Retina (tissue), 1 donor: ENCODE measurements around the gene MTMR1.

Source experiments
- DNase-seq: peaks from one replicate; pipeline ENCODE4 v3.0.0-alpha.2; 2016

The MTMR1 gene

DNA sequence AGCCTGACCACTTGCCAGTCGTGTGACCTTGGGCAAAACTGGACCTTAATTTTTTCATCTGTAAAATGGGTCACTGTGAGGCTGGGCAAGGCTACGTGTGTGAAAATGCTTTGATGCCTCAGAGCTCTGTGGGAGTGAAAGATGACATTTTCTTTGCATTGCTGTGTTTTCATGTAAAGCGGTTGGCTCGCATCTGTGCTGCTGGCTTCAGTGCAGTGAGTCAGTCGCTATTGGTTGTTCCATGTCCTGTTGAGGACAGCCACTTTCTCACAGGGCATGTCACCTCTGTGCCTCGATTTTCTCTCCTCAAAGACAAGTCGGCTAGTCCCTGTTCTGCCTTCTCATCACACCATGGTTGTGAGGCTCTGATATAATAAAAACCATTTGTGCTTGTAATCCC, 4.4 kb downstream of the MTMR1 start:
- no peak for DNase-seq

DNA sequence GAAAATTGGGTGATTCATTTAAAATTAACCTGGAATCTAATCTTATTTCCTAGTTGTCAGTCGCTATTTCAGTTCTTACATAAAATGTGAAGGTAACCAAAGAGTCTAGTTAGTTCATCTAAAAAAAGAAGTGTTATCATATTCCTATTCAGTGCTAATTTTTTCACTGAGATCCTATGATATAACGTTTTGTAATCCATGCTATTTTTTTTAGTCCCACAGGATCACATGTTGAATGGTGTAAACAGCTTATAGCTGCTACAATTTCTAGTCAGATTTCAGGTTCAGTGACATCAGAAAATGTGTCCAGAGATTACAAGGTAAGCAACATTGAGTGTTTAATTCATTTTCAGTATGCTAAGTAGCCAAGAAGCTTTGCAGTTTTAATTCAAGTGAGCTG, 5.8 kb downstream of the MTMR1 start:
- DNase-seq: no peak

DNA sequence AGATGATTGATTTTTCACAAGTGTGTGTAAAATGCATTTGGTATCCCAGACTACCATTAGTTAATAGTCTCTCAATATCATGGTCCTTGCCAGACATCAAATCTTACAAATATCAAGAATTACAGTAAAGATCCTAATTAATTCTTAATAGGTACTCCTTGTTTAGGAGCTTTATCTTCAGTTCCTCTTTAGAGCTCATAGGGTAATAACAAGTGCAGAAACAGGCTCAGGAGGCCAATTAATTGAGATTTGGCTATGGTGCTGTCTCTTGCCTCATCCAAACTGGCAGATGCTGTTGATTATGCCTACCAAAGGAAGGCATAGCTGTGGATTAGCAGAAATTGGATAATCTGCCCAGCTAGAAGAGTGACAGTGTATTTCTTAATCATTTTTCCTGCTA, 6.9 kb downstream of the MTMR1 start:
- no peak for DNase-seq

DNA sequence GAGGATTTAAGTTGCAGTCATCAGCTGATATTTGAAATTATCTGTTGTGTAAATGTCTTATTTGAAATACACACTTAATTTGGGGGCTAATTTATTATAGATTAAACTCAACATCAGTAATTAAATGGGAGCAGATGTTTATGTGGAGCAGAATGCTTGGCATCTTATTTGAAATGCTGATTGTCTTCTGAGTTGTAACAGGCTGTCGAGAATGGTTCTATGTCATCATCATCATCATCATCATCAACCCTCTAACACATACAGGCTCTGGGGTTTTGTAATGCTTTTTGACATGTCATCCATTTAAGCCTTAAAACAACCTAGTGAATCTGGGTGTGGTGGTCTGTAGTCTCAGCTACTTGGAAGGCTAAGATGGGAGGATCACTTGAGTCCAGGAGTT, 8.2 kb downstream of the MTMR1 start:
- DNase-seq: no peak

DNA sequence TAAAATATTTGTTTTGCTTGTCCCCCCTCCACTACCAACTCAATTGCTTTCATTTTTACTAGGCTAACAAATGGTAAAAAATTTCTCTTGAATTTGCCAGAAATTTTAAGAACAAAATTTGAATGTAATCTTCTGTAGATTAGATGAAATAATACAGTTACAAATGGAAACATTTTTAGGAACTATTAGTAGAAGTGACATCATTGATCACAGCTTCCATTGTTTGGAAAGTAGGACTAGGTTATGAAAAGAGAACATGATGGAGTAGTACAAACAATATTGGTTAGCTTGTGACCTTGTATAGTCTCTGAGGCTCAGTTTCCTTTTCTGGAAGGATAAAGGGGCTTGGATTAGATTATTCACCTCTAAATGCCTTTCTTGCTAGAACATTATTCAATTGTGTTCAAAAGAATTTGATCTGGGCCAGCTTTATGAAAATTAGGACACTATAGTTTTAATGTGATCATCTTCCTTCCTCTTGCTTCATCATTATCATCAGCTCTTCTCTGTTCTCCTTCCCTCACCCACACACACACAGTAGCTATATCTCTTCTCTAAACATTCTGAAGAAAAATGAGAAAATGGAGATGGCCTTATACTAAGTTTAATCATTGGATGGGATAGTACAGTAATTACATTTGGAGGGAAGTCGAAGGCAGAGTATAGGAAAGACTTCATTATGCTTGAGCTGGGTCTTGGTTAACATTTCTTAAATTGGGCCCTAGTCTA, 9.9 kb downstream of the MTMR1 start:
- no peak for DNase-seq

DNA sequence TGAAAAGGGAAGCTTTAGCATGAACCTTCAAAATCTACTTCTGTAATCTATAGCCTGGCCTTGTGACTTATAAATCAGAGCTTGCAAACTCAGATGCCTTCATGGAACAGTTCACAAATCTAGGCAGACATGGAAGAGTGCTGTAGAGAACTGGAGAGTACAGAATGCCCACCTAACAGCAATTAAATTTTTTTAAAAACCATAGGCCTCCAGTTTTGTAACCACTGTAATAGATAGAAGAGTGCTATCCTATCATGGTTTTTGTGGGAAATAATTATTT, 10.4 kb downstream of the MTMR1 start:
- DNase-seq: no peak

DNA sequence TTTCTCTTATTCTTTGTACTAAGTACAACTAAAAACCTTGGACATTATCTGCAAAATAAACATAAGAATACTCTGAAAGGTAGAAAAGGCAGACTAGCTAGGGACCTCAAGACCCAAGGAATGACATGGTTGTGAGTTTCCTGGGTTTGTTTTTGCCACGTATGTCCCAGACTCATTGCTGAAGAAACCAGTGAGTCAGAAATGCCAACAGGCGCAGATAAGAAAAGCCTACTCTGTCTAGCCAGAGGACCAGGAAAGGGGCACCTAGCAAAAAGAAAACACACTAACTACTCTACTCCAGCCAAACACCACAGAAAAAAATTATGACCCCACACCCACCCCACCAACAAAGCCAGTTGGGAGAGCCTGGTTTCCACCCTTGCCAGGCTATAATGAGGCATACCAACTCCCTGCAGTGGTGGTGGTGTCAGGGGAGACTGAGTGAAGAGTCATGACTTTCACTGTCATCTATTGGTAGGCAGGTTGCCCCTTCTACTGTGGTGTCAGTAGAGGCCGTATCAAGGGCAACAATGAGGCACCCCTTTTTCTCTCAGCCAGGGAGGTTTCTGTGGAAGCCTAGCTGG, 10.9 kb downstream of the MTMR1 start:
- DNase-seq: no peak

DNA sequence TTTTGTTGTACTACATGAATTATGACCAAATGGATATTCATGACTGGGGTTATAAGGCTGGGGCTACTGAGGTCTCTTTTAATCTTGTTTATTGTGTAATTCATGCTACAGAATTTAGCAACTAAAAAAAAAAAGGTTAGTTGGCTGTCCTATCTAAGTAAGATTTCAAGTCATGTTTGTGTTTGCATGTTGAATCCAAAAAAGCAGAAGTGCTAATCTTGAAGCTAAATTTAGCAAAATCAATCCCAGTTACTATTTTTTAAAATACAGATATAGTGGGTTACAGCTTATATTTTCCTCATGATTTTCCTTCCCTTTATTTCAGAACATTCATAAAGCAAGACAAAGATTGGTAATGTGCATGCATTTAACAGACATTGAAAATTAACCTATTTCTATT, 19.4 kb downstream of the MTMR1 start:
- no peak for DNase-seq

DNA sequence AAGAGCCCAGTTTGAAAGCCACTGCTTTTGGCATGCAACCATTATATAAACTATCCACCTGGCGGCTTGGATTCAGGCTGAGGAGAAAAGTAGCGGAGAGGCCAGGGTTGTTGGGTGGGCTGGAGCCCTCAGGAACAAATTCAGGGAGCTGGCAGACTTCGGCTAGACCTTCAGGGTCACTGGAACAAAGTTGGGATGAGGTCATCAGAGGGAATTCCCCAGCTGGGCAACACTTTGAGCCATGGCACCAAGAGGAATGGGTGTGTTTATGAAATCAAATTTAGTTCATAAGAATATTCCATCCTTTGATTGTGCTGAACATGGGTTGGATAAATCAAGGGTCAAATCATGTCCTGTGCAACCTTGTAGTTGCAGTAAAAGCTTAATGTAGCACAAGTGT, 22.0 kb downstream of the MTMR1 start:
- DNase-seq: no peak

DNA sequence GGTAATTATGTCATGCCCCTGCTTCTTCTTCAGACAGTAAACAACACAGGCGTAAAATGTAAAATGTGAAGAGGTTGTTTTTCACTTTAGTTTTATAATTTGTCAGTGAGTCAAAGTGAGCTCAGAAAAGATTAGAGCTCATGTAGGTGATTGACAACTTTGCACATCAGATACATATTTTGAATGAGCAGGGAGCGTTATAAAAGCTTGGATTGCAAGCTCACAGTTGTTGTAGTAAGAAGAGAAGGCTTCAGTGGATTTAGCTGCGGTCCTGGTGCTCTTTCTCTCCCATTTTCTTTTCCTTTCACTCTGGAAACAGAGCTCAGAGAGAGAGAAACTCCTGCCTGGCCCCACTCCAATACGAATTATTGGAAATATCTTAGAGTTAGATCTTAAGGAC, 26.4 kb downstream of the MTMR1 start:
- DNase-seq: peak; percentile 54

DNA sequence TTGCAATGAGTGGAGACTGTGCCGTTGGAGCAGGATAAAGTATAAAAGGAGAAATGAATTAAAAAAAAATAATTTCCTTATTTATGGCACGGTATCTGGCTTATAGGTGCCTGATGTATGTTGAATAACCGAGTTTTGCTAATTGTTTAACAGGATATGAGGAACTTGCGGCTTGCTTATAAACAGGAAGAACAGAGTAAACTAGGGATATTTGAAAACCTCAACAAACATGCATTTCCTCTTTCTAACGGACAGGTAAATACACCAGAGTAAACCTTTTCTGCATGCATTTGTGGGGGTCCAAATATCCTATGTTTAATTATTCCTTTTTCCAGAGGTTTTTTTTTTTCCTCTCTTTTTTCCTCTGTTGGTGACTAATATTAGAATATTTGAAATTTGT, 36.8 kb downstream of the MTMR1 start:
- no peak for DNase-seq

DNA sequence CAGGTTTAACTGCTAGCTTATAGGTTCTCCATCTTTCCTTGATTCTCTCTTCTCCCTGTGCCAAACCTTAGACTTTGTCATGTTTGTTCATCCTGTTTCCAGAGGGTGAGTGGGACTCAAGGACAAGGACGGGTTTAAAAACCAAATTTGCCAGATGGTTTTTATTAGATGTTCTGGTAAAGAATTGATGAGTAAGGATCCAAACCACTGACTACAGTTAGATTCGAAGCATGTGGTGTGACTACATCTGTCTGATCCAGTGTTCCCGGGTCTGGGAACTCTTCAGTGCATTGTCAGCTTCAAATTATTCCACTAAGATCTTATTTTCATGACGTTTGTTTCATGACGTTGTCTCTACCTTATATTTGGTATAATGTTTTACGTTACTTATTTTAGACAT, 37.5 kb downstream of the MTMR1 start:
- no peak for DNase-seq

DNA sequence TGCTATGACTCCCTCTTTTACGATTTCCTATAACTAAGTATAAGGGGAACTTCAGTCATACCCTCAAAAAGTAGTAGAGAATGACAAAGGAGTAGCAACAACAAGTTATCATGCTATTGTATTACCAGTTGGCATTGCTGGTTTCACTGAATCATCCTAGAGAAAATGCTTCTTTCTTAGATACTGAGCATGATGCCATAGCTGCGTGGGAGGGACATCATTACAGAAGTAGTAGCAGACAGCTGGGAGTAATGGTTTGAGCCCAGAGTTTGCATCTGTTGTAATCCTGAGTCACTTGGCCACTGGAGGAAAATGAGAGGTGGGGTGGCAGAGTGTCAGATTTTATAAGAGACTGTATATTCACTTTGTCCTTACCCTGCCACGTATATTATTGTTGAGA, 38.6 kb downstream of the MTMR1 start:
- DNase-seq: no peak

DNA sequence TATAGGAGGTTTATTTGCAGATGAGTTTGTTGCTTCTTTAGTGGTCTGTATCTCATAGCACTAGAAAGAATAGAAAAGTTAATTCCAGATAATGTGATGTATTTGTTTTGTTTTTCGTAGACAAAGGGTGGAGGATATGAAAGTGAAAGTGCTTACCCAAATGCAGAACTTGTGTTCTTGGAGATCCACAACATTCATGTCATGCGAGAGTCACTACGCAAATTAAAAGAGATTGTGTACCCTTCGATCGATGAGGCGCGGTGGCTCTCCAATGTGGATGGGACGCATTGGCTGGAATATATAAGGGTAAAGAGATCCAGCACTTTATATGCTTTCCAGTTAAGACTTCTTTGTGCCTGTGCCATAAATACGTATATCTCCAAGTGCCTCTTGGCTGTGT, 43.3 kb downstream of the MTMR1 start:
- no peak for DNase-seq

DNA sequence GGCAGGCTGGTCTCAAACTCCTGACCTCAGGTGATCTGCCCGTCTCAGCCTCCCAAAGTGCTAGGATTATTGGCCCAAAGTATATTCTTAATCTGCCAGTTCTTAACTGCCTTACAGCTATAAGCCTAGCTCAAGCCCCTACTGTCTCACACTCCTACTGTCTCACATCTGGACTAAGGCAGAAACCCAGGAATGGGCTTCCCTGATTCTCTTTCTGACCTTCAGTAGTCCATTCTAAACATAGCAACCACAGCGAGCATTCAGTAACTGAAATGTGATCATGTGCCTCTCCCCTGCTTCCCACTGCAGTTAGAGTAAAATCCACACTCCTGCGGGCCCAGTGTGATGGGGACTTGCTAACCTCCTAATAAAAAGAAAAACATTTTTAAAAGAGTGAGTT, 58.9 kb downstream of the MTMR1 start:
- no peak for DNase-seq

DNA sequence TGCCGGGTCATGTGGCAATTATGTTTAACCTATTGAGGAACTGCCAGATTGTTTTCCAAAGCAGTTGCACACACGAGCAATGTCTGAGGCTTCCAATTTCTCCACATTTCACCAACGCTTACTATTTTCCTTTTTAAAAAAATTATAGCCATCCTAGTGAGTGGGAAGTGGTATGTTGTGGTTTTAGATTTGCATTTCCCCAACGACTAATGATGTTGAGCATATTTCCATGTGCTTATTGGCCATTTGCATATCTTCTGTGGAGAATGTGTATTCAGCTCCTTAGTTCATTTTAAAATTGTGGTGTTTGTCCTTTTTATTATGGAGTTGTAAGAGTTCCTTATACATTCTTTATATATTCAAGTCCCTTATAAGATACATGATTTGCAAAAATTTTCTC, 60.2 kb downstream of the MTMR1 start:
- no peak for DNase-seq

DNA sequence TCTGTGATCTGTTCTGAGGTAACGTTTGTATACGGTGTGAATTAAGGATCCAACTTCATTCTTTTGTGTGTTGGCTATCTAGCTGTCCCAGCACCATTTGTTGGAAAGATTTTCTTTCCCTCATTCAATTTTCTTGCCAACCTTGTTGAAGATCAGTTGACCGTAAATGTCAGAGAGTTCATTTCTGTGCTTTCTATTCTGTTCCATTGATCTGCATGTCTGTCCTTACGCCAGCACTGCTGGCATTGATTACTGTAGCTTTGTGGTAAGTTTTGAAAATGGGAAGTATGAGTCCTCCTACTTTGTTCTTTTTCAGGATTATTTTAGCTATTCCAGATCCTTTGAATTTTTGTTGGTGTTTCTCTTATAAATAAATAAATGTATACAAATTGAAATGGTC, 60.8 kb downstream of the MTMR1 start:
- DNase-seq: no peak

DNA sequence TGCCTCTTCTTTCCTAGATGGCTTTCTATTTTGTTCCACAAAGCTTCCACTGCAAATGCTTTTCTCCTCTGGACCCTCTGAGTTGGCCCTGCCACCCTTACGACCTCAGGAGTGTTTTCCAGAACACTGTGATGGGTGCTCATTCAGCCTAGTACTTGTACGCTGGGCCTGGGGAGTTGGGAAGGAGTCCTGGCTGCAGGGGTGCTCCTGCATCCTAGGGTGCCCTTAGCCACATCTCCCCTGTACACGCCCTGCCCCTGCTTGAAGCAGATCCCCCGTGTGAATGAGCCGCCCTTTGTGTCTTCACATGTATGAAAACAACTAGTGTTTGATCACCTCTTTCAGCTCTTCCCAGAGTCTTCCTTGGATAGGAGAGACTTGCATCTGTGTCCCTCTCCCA, 64.2 kb downstream of the MTMR1 start:
- no peak for DNase-seq

DNA sequence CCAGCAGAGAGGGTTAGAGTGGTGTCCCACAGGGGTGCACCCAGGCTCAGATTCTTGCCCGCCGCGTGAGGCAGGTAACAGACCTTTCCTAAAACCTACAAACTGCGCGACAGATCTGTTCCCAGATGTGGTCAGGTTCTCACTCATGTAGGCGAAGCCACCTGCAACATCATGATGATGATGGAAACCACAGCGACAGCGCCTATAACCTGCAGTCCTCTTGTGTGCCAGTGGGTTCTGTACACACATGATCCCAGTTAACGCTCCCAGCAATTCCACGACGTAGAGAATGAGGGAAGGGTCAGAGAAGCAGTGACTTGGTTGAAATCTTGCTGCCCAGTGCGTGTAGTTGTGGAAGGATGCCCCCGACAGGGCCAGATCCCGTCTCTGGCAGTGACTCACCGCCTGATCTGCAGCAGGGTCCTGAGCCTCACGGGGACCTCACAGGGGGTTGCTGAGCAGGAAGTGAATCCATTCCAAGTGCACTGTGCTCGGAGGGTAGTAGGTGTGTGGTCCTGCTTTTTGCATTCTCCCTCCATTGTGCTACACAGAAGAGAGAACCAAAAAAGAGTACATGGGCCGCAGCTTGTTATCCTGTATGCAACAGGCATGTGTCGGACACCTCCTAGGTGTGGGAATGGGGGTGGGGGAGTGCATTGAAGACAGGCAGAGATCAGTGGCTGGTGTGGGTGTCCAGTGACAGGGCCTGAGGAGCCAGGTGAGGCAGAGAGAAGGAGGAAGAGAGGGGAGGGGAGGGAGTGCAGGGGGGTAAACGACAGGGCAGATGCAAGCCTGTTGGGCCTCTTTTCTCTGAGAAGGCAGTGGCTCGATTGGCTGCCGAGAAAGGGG, 66.6 kb downstream of the MTMR1 start:
- no peak for DNase-seq

DNA sequence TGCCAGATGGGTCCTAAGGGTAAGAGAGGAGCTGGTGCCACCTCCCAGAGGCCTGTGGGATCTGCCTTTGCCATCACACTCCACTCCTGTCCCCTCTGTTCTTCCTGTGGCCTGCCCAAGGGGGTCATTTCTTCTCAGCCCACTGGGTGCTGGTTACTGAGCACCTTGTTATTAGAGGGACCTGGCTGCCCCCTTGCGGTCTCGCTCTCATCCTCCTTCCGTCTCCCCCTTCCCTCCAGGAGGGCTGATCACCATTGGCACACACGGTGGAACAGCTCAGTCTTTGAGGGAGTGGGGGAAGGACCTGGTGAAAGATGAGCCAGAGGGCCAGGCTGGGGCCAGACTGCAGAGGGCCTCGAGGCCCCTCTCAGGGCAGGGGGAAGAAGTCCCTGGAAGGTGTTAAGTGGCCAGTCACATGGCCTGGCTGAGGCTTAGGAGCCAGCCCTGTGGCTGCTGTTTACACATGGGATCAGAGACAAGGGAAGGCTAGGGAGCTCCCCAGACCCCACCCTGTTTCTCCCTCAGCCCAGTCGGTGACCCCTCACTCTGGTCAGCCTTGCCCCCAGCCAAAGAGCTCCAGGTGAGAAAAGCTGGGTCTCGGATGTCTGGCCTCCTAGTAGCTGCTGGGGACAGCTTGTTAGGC, 68.1 kb downstream of the MTMR1 start:
- DNase-seq: no peak

DNA sequence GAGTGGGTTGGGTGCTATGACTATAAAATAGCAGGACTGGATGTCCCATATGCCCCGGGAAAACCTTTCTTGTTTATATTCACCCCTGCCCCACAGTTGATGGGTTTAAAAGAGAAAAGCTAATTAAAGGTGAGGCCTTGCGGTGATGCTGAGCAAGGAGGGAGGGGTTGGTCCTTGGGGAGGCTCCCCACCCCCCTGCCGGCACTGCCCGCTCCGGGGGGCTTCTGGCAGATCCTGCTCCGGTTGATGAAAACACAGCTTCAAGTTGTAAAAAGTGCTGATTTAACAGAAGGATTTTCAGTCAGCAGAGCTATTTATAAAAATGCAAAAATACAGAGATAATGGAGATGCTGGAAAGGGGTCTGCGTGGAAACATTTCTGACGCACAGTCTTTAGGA, 68.6 kb downstream of the MTMR1 start:
- no peak for DNase-seq

DNA sequence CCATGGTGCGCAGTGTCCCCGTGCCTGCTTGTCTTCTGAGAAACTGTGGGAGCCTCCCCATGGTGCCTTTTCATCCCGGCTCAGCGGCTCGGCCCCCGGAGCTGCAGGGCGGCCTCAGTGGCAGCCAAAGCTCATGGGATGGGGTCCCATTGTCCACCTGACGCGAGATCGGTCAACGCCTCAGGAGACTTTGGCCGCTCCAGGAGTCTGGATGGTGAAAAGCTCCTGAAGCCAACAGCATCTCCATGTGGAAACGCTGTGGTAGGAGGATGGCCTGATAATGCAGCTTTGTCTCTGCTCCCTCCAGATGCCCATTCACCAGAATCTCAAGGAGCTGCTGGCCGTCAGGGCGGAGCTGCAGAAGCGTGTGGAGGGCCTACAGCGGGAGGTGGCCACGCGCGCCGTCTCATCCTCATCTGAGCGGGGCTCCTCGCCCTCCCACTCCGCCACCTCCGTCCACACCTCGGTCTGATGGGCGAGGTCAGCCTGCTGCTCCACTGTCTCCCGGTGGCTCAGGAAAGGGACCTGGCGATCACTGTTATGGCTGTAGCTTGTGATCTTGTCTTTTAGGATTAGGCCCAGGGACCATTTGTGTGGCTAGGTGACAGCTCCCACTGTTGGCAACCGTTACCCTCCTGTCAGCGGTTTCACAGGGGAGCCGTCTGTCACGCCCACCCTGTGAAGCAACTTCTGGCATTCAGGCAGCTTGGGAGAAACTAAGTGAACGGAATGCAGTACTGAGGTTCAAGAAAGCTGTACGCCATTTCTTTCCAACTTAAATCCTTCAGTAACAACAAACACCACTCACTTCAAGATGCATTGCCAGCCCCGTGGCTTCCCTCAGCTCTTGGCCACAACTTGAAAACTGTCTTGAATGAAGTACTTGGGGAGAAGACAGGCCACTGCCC, 69.3 kb downstream of the MTMR1 start:
- DNase-seq: no peak

DNA sequence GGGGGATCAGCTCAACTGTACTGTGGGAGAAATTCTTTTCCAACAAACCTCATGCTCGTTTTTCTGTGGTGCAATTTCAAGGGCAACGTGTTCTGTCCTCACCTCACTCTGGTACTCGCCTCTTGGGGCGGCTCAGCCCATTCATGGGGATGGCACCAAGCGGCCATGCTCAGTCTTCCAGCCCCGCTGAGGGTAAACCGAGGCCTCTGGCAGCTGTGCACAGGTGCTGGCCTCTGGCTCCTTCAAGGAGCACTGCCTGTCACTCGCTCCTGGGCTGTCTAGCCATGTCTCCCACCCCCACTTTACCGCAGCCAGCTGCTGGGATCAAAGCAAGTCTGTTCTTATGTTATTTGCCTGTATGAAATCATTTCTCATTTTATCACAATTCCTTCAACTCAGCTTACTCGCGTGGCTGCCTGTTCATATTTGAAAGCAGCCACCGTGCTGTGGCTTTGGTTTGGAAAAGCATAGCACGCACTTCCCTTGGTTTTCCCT, 70.2 kb downstream of the MTMR1 start:
- DNase-seq: no peak
